Vein endothelial cell (primary cell): ENCODE results near the gene ADAMTS8. TPM values are rescaled to one million over a fixed set of nuclear protein-coding genes. Genes with fewer than 3 reads are reported as not detected.

Experiments
- total RNA-seq: library from RNA; depleted of rRNA; stranded (reverse); fragments of >200 nt; gene quantifications from 2 replicates; pipeline ENCODE4 v1.2.3, GENCODE V29; 2012

ADAMTS8 gene, protein sequence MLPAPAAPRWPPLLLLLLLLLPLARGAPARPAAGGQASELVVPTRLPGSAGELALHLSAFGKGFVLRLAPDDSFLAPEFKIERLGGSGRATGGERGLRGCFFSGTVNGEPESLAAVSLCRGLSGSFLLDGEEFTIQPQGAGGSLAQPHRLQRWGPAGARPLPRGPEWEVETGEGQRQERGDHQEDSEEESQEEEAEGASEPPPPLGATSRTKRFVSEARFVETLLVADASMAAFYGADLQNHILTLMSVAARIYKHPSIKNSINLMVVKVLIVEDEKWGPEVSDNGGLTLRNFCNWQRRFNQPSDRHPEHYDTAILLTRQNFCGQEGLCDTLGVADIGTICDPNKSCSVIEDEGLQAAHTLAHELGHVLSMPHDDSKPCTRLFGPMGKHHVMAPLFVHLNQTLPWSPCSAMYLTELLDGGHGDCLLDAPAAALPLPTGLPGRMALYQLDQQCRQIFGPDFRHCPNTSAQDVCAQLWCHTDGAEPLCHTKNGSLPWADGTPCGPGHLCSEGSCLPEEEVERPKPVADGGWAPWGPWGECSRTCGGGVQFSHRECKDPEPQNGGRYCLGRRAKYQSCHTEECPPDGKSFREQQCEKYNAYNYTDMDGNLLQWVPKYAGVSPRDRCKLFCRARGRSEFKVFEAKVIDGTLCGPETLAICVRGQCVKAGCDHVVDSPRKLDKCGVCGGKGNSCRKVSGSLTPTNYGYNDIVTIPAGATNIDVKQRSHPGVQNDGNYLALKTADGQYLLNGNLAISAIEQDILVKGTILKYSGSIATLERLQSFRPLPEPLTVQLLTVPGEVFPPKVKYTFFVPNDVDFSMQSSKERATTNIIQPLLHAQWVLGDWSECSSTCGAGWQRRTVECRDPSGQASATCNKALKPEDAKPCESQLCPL
- total RNA-seq = not detected in 2 replicates

GRCh38 chr11:130428316-130429119, at the start of gene ADAMTS8:
TSS of gene ADAMTS8 (minus strand) at chr11:130428609. CDS start at chr11:130428286, 323 bp downstream.

DNA sequence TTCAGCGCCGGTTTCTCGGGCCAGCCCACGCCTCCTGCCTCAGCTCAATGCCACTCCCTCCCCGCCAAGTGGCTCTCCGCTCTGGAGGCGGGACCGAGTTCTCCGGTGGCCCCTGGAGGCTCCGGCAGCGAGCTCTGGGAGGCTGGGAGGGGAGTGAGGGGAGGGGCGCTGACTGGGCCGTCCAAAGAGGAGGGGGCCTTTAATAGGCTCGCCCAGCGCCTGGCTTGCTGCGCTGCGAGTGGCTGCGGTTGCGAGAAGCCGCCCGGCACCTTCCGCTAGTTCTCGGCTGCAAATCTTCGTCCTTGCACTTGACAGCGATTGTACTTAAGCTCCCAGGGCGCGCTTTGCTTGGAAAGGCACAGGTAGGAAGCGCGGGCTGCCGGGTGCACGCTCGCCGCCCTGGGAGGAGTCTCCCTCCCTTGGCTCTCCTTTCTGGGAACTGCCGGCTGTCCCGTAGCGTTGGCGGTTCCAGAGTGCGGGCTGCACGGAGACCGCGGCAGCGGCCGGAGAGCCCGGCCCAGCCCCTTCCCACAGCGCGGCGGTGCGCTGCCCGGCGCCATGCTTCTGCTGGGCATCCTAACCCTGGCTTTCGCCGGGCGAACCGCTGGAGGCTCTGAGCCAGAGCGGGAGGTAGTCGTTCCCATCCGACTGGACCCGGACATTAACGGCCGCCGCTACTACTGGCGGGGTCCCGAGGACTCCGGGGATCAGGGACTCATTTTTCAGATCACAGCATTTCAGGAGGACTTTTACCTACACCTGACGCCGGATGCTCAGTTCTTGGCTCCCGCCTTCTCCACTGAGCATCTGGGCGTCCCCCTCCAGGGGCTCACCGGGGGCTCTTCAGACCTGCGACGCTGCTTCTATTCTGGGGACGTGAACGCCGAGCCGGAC, 20.3 kb upstream of the ADAMTS8 start, which contains the start of gene ADAMTS15:
Gene ADAMTS15 (plus strand): TSS at position 230 of the 894 bp plus-strand sequence. CDS start 329 bp downstream, at position 559.

Other genes with a start within 250 kb of the ADAMTS8 start
- 27.5 and 37.6 TPM in 2 replicates for gene ZBTB44, start 113.7 kb downstream of the ADAMTS8 start, total RNA-seq
- gene ADAMTS15, start 20.0 kb upstream of the ADAMTS8 start, total RNA-seq = 0.96 and 2.3 TPM in 2 replicates